GM10847 (cell line): Measurements from ENCODE around the gene SLCO3A1.

ENCODE experiments used
- POLR2A ChIP-seq: IDR thresholded peaks from 2 replicates; pipeline ENCODE4 v1.6.1; 2011; ENCODE audit not compliant: insufficient read length; ENCODE audit errors: extremely low read depth

SLCO3A1 gene

DNA sequence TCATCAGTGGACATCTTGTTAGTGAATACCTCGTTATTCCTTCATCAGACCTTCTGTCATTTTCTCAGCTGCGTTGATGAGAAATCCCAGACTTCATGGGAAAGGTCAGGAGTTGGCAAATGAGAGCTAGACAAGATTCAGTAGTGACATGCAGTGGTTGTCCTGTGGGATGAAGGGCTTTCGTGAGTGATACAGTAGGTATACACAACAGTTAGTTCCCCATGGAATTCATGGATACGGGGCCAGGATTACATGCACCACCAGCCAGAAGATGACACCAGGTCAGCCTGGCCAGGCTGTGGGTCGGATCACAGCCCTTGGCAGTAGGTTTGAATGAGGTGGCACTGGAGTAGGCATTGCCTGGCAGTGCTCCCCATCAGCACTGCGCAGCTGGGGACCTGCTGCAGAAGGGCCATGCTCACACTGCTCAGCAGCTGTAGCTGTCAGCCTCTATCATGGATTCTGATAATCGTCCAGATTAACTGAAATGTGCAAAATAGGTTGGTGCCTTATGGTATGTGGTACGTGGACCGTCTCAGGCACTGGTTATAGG is 150.1 kb downstream of the SLCO3A1 start:
- no peak for TF ChIP-seq POLR2A

DNA sequence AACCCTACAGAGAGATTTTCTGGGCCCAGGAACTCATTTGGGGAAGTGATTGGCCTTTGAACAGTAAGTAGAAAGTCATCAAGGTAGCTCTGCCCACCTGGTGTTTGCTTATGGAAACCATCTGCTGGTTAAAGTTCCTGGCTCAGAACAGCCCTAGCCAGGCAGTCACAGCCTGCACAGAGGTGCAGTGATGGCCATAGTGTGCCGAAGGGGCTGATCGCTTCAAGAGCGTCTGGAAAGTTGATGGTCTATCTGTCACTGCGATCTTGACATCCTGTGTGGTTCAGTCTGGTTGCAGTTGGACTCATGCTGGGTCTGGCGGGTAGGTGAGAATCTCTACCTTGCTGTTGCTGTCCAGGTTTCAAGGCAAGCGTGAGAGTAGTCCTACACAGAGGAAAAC is 151.6 kb downstream of the SLCO3A1 start:
- TF ChIP-seq POLR2A: no peak

DNA sequence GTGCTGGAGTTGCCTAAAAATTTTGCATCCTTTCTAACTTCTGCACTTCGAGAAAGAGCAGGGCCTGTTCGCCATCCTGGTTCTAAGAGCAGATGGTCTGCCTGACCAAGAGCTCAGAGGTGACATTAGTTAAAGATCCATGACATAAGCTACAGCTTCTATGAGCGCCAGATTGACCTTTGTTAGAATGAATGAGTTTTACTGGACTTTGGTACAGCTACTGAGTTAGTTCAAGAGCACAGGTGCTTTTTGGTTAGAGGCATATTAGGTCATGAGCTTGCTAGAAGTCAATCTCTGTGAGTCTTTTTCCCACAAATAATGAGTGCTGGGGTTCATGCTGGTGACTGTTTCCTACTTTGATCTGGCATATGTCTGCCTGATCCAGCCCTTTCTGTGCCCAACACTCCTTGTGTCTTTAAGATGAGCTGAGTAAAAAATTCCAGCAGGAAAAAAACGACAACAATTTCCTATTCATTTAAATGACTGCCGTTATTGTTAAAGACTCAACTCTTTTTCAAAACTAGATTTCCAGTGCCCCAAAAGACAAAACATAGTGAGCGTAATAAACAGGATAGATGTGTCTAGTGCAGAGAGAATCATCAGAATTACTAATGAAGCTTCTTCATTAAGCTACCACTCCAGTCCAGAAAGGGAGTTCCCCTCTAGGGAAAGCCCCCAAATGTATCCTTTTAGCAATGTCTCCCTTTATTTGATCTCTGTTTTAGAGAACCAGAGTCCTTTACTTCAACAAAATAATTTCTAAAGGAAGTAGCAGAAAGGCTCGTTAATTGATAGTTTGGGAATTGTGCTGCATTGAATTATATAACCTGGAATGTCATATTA is 152.9 kb downstream of the SLCO3A1 start:
- TF ChIP-seq POLR2A: no peak

DNA sequence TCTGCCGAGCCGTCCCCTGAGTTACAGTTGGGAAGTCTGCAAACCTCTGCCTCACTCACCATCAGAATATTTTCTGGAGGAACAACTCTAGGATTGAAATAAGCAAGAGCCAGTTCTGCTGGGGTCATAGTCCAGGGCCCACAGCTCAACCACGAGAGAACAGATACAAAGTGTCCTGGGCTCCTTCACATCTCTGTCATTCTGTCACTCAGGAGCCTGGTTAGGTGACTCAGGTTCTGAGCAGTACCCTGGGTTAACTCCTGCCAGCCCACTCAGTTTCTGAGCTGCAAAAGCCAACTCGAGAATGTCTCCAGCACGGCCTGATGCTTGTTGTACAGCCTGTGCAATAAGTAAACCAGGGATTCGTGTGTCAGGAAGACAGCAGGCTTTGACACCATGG is 155.7 kb downstream of the SLCO3A1 start:
- no peak for TF ChIP-seq POLR2A

DNA sequence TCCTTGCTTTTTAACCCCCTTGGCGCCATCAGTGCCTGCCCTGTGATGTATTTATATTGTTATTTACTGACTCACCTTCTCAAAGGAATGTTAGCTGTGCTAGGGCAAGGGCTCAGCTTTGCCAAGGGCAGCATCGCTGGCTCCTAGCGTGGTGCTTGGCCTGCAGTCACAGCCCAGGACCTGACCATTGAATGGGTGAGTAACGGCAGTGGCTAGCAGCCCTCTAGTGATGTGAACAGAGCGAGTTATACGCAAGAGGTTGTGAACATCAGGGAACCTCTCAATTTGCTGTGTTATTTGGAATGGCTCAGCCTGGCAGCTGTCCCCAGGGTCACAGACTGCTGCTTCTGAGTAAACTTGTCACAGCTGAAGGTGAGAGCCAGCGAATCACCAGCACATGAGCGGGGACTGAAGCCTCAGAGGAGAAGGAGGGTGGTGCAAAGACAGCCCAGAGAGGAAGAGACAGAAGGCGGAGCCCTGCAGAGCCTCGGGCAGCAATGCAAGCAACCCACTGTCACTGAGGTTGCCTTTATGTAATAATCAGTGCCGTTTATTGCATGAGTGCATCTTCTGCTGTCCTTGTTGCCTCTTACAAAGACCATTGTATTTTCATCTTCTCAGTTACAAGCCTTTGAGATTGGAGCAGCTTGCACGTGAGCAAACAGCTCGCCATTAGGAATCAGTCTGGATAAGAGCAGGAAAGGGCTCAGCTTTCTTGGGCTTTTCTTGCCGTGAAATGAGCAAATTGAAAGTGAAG is 158.3 kb downstream of the SLCO3A1 start:
- no peak for TF ChIP-seq POLR2A

DNA sequence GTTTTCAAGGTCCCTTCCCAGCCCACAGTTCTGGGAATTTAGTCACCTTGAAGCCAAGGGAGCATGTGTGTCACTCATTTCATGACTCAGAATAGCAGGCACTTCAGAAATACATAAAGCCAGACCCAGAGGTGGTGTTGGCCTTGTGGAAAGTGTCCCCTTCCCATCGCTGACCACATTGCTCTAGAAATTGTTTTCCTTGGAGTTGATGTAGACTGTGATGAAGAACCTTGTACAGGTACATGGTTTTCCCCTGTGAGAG is 158.8 kb downstream of the SLCO3A1 start:
- TF ChIP-seq POLR2A: no peak

DNA sequence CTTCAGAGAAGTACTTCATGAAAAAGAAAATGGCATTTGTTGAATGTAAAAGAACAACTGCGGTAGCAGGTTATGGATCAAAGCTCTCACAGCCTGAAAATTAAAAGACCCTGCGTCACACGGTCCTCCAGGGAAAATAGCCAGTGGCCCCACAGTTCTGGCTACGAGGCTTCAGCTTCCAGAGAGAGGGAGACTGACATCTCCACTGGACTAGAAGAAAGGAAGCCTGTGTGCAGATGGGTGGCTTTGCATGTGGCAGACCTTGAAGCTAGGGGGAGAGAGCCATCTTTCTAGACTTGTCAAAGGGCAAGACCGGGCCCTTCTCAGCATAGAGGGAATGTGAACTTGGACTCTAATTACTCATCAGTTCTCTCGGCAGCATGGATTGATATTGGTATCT is 159.4 kb downstream of the SLCO3A1 start:
- no peak for TF ChIP-seq POLR2A

DNA sequence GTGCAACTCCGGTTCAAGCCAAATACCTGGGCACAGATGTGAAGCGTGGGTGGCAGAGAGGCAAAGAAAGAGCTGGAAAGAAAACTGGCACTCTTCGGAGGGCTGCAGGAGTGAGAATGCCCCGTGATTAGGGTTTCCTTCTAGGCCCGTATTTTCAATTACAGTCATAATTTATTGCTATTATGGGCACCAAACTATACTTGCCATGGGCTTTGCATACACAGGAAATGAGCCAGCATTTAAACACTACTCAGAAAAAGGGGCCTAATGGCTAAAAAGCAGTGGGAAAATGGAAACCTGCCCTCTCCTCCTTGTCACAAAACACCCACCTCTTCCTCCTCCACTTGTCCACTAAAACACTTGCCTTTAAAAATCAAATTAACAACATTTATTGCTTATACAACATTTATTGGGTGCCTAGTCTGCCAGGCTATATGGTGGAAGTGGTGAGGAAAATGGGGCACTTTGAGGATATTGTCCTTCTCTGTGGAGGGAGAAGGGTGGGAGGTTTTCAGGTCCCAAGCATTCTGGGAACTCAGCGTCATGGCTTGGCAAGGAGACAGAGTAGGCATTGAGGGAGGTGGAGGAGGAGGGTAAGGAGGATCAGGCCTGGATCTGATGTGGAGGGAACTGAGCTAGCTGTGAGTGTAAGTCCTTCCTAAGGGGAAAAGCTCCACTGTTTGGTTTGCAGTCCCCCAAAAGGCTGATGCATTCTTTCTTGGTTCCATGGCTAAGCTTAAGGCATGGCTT is 160.9 kb downstream of the SLCO3A1 start:
- TF ChIP-seq POLR2A: no peak

DNA sequence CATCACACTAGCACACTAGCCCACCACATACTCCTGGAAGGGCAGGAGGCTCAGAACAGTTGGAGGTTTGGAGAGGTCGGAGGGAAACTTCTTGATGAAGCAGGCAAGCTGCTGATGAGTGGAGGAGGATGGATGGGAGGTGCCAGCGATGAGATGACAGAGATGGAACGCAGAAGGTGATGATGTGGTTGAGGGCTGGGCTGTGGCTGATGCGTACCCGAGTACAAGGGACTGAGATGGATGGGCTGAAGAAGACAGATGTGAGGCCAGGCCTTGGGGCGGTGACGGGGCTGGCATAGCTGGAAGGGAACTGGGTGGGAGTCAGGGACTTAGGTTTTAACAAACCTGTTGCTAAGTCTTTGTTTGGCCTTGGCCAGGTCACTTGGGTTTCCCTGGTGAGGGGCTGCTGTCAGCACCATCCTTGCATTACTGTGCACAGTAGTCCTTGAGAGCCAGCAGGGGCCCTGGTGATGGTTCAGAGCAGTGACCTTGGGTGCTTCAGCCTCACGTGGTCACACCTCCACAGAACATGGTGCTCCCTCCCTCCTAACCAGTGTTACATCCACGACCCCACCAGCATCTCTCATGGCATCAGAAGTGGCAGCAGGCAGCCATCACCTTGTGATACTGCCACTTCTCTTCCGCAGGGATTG is 164.5 kb downstream of the SLCO3A1 start:
- TF ChIP-seq POLR2A: no peak

DNA sequence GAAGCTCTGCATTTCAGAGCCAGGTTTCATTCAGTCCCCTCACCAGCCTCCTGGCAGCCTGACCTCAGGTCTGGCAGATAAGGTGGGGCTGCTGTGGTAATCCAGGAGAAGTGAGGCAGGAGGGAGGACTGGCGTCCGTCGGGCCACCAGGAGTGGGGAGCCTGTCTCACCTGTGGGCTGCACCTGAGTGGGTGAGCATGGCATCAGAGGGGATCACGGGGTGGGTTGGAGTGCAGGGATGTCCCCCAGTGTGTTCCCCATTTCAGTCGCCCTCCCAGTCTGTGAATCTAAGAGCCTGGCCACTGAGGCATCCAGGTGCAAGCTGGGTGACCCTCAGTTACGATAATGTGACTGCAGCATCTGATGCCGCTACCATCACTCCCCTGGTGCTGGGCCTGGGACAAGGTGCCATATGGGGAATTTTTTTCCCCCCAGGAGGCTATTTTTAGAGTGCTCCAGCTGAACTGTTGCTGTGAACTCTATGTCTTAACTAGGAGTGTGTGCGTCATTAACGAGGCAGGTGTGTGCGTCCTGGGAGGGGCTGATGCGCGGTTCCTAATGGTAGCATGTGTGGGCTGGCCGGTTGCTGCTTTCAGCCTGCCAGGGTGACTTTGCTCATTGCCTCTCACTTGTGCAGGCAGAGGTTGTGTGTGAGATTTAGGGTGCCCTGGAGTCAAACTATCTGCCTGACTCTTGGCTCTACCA is 165.2 kb downstream of the SLCO3A1 start:
- no peak for TF ChIP-seq POLR2A

DNA sequence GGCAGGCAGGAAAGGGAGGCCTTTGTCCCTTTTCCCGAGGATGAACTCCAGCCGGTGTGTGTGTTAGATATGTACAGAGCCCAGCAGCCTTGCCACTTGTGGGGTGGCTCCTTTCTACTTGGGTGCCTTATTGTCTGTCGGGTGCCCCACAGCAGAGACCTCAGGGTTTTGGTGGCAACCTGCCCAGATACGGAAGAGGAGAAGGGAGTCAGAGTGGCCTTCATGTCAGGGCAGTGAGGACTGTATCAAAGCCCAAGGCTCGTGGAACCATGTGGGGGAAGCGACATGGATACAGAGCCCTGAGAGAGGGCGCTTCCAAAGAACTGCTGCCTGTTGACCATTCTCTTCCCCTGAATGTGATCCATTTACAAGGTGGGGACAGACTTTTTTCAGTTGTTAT is 166.2 kb downstream of the SLCO3A1 start:
- TF ChIP-seq POLR2A: no peak

DNA sequence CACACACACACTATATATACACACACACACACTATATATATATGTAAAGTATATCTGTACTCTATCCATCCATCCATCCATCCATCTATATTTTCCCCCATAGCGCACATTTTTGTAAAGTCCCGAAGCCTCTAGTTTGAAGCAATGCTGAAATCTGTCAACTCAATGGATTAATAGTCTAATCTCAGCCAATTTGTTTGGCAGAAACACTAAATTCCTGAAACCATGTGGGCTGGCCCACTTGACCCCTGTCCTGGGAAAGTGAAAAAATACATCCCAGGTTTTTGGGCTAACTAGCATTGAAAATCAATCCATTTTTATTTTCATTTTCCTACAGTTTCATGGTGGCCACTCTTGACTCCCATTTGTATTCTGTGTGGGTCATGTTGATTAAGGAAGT is 166.7 kb downstream of the SLCO3A1 start:
- no peak for TF ChIP-seq POLR2A

DNA sequence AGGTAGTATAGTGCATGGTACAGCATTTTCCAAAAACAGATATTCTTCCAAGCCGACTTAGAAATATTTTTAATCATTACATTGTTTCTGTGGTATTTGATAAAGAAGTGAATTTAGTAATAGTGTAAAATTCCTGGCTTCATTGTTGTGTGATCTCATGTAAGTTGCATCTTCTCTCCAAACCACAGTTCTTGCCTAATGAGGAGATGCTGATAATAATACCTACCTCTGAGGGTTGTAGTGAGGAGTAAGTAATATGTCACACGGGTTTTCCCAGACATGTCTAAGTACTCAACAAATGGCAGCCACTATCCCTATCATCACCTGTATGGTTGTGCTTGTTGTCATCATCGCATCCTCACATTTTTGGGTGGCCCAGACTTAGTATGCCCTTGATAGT is 167.3 kb downstream of the SLCO3A1 start:
- TF ChIP-seq POLR2A: no peak

DNA sequence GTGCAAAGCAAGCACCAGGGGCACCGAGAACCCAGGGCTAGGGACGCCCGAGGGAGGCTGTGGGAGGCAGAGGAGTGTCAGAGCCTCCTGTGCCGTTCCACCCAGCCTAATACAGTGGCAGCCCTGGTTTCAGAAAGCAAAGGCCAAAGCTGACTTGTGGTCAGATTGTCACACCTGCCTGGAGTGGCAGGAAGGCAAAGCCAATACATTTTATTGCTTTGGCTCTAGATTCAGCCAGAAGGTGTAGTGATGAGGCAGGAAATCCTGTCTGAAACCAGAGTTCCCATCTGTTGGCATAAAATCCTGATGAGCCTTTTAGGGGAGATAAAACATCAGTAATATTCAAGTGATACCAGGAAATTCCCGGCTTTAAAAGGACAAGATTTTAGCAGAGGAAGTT is 168.3 kb downstream of the SLCO3A1 start:
- TF ChIP-seq POLR2A: no peak

DNA sequence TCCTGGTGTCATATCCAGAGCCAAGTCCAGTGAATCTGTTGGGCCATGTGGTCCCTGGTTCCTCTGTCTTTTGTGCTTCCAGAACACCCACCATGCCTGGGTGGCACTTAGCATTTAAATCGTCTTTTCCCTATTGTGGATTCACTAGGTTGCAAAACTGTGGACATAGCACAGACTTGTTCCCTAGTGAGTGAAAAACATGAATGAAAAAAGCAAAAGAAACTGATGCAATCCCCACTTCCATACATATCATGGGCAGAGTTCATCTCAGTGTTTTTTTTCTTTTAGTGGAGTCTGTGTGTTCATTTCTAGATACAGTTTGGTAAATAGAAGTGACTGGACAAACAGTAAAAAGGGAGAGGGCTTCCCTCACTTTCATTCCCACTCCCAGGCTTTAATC is 170.5 kb downstream of the SLCO3A1 start:
- TF ChIP-seq POLR2A: no peak
